K562 (cell line): ENCODE measurements around the gene RNF41. TPM values are rescaled to one million over a fixed set of nuclear protein-coding genes. Genes with fewer than 3 reads are reported as not detected.
A peak's percentile ranks its signal among the peaks of the same experiment; 100 is the strongest.

Experiments used
- ATAC-seq: fragments of 200-7000 bp; cut with Tn5 transposase; 3 replicates; pipeline ENCODE4 v1.9.1; 2020; ENCODE audit warnings: moderate library complexity
- BruUV-seq: library from RNA; stranded (reverse); fragments of 400-500 nt; replicated peaks from 2 replicates; lab custom pipeline; 2021; lab: Mats Ljungman, UMichigan
- CTCF ChIA-PET: fragments of 300-600 bp; formaldehyde crosslinking; extraction: SDS; loops from one replicate; lab custom pipeline; 2021; ENCODE audit warnings: low intra/inter-chr PET ratio; lab: Yijun Ruan, JAX
- POLR2A ChIA-PET: fragments of 300-600, 350-650 bp; sonication (Branson Sonifier 250); formaldehyde crosslinking; extraction: SDS; loops from one replicate; lab custom pipeline; 2021; ENCODE audit warnings: antibody characterized with exemption, inconsistent platforms; lab: Yijun Ruan, JAX
- DNase-seq, 4 experiments: peaks; one replicate each; pipeline versions ENCODE4 v3.0.0 to v3.0.0-alpha.2; 2011 to 2018; ENCODE audit warnings: low spot score in 3 of 4, mixed read lengths in 3 of 4; ENCODE audit errors: extremely low read depth in 1 of 4
- FAIRE-seq: peaks from 2 replicates; lab custom pipeline; 2011; peaks lifted over from hg19 to GRCh38; lab: Jason Lieb, UNC
- H2AFZ ChIP-seq: 2 replicates; pipeline ENCODE4 v1.6.0; 2011; ENCODE audit warnings: low read depth, low read length, control low read depth, inconsistent platforms
- H3K27ac ChIP-seq: fragments of 200-600 bp; 3 replicates; pipeline ENCODE4 v1.8.0; 2011; ENCODE audit warnings: low read depth, mild to moderate bottlenecking, control low read depth, inconsistent platforms, low read length, moderate library complexity, mixed read lengths; ENCODE audit errors: extremely low read depth
- H3K27me3 ChIP-seq, 2 experiments: fragments of 300-600 bp in 1 of 2; 2 replicates in 1 of 2; 3 replicates in 1 of 2; pipeline versions ENCODE4 v1.6.0 to v1.8.0; 2011; ENCODE audit warnings: inconsistent platforms in 2 of 2, low read length in 2 of 2, mild to moderate bottlenecking in 1 of 2, mixed read lengths in 1 of 2, moderate library complexity in 1 of 2; ENCODE audit not compliant: control insufficient read depth in 2 of 2, insufficient read depth in 2 of 2
- H3K36me3 ChIP-seq: fragments of 300-600 bp; 3 replicates; pipeline ENCODE4 v1.8.0; 2011; ENCODE audit warnings: mild to moderate bottlenecking, low read length, inconsistent platforms; ENCODE audit not compliant: control insufficient read depth, insufficient read depth
- H3K4me1 ChIP-seq, 2 experiments: fragments of 200-600 bp in 1 of 2; replicated peaks in 1 of 2; 2 replicates in 1 of 2; 3 replicates in 1 of 2; pipeline versions ENCODE4 v1.5.1 to v1.8.0; 2011; ENCODE audit warnings: inconsistent platforms in 2 of 2, low read length in 2 of 2, mild to moderate bottlenecking in 1 of 2, mixed read lengths in 1 of 2, moderate library complexity in 1 of 2; ENCODE audit not compliant: control insufficient read depth in 2 of 2, insufficient read depth in 2 of 2
- H3K4me2 ChIP-seq: 2 replicates; pipeline ENCODE4 v1.6.1; 2011; ENCODE audit warnings: low read length, control low read depth, inconsistent platforms, mixed read lengths; ENCODE audit not compliant: insufficient read depth
- H3K4me3 ChIP-seq: fragments of 200-600 bp; sonication (generic), shearing (Covaris generic); 2 replicates; pipeline ENCODE4 v1.5.1; 2016; ENCODE audit warnings: control low read depth, inconsistent platforms
- H3K79me2 ChIP-seq: fragments of 200-600 bp; 3 replicates; pipeline ENCODE4 v1.8.0; 2011; ENCODE audit warnings: low read length, inconsistent platforms; ENCODE audit not compliant: control insufficient read depth, insufficient read depth
- H3K9ac ChIP-seq, 2 experiments: 2 replicates each; pipeline versions ENCODE4 v1.6.0 to v1.6.1; 2011; ENCODE audit warnings: low read depth in 2 of 2, low read length in 2 of 2, control low read depth in 1 of 2, inconsistent platforms in 1 of 2, mild to moderate bottlenecking in 1 of 2, mixed read lengths in 1 of 2; ENCODE audit not compliant: insufficient read depth in 1 of 2
- H3K9me1 ChIP-seq: one replicate; pipeline ENCODE4 v1.6.0; 2011; ENCODE audit warnings: inconsistent platforms, mild to moderate bottlenecking, low read length, moderate library complexity; ENCODE audit not compliant: control insufficient read depth, insufficient read depth
- H3K9me3 ChIP-seq: replicated peaks from 2 replicates; pipeline ENCODE4 v1.5.1; 2011; ENCODE audit warnings: low read depth, low read length, inconsistent platforms; ENCODE audit not compliant: control insufficient read depth, insufficient read depth
- H4K20me1 ChIP-seq: replicated peaks from 2 replicates; pipeline ENCODE4 v1.6.1; 2011; ENCODE audit warnings: low read length, inconsistent platforms, mixed read lengths; ENCODE audit not compliant: control insufficient read depth, insufficient read depth
- CBFB ChIP-seq: sonication (generic); formaldehyde crosslinking; IDR thresholded peaks from 2 replicates; pipeline ENCODE4 v1.4.0; 2020; ENCODE audit warnings: mild to moderate bottlenecking, missing genetic modification reagents
- CHD1 ChIP-seq: fragments of 200-600 bp; sonication (generic); IDR thresholded peaks from one replicate; pipeline ENCODE4 v1.6.1; 2012; ENCODE audit warnings: mild to moderate bottlenecking, moderate library complexity, low read length, inconsistent platforms
- DIDO1 ChIP-seq: fragments of 450-650 bp; IDR thresholded peaks from 2 replicates; pipeline ENCODE4 v1.6.1; 2016; ENCODE audit warnings: low read depth, missing biosample characterization, missing genetic modification characterization
- GTF2F1 ChIP-seq: IDR thresholded peaks from 2 replicates; pipeline ENCODE4 v1.6.1; 2011; ENCODE audit warnings: low read depth, low read length, improper control_type of control experiment
- MYNN ChIP-seq, 2 experiments: sonication (generic); formaldehyde crosslinking in 1 of 2; IDR thresholded peaks; 2 replicates each; pipeline versions ENCODE4 v1.5.0 to v1.6.1; 2016 to 2020; ENCODE audit warnings: antibody characterized with exemption in 1 of 2, missing genetic modification reagents in 1 of 2
- NFRKB ChIP-seq: fragments of 450-650 bp; IDR thresholded peaks from 2 replicates; pipeline ENCODE4 v1.6.1; 2016; ENCODE audit warnings: low read depth
- NR2C2 ChIP-seq, 2 experiments: fragments of 200-800 bp in 1 of 2; sonication (Bioruptor generic) in 1 of 2; sonication (generic) in 1 of 2; formaldehyde crosslinking in 1 of 2; IDR thresholded peaks; 2 replicates each; pipeline versions ENCODE4 v1.6.1 to v1.8.0; 2016 to 2022; ENCODE audit warnings: mild to moderate bottlenecking in 1 of 2, missing compliant biosample characterization in 1 of 2, missing genetic modification characterization in 1 of 2, missing genetic modification reagents in 1 of 2
- PHB2 ChIP-seq: fragments of 450-650 bp; IDR thresholded peaks from 2 replicates; pipeline ENCODE4 v1.6.1; 2017; ENCODE audit warnings: low read depth
- RBM39 ChIP-seq: fragments of 200-400 bp; formaldehyde crosslinking; optimal IDR thresholded peaks from 2 replicates; pipeline ENCODE3; 2018; ENCODE audit warnings: low read depth, low read length
- SPI1 ChIP-seq: IDR thresholded peaks from 2 replicates; pipeline ENCODE4 v1.6.1; 2011; ENCODE audit warnings: low read depth, low read length, control low read depth, borderline replicate concordance
- WGBS: fragments of 100-300 bp; shearing (Covaris generic); methylation state at CpG from one replicate; pipeline ENCODE4 v1.1.6; 2016; ENCODE audit warnings: low coverage, mixed read lengths; ENCODE audit not compliant: insufficient coverage; ENCODE audit errors: missing lambda C conversion rate; 5-methylcytosine and 5-hydroxymethylcytosine counted together
- in situ Hi-C: fragments of 300-500 bp; cut with MboI; formaldehyde crosslinking; loops from 4 replicates; pipeline ENCODE4 v1.15.0; 2018; ENCODE audit warnings: inconsistent platforms, mixed read lengths
- intact Hi-C: fragments of 100-400 bp; cut with micrococcal nuclease; formaldehyde crosslinking; loops from 2 replicates; pipeline ENCODE4 v1.14.2; 2022
- polyA plus RNA-seq, 8 experiments: library from polyadenylated mRNA; depleted of rRNA in 4 of 8; stranded (reverse) in 5 of 8; unstranded in 3 of 8; fragments of >200 nt; fragmentation: Nextera tagmentation in 2 of 8; fragmentation: Illumina TruSeq in 1 of 8; extraction: Ambion mirVana in 2 of 8; extraction: Trizol in 1 of 8; gene quantifications; 2 replicates each; pipeline versions ENCODE4 v1.2.1 to v1.2.3, GENCODE V29; 2011 to 2014; ENCODE audit warnings: inconsistent platforms in 1 of 8, missing spikeins in 1 of 8
- total RNA-seq, 7 experiments: library from RNA; depleted of rRNA in 6 of 7; stranded (reverse); fragments of >200 nt in 6 of 7; fragmentation: Illumina TruSeq in 2 of 7; extraction: Trizol in 2 of 7; gene quantifications; 2 replicates each; pipeline versions ENCODE4 v1.2.1 to v1.2.3, GENCODE V29; 2011 to 2021; ENCODE audit warnings: low replicate concordance in 1 of 7
- TF ChIP-seq, protein P1 (sequence below): fragments of 450-650 bp; IDR thresholded peaks from 2 replicates; pipeline ENCODE4 v1.6.1; 2014; ENCODE audit warnings: low read depth, mild to moderate bottlenecking, moderate library complexity, borderline replicate concordance
- TF ChIP-seq, protein P2 (sequence below): fragments of 250-450 bp; sonication (Bioruptor Pico); IDR thresholded peaks from 2 replicates; pipeline ENCODE4 v1.8.0; 2022; ENCODE audit warnings: moderate library complexity, mild to moderate bottlenecking, inconsistent platforms
- TF ChIP-seq, protein P3 (sequence below): sonication (generic); formaldehyde crosslinking; IDR thresholded peaks from 2 replicates; pipeline ENCODE4 v1.8.1; 2023; ENCODE audit warnings: mild to moderate bottlenecking, missing genetic modification reagents, moderate library complexity
- TF ChIP-seq, protein P4 (sequence below): fragments of 450-650 bp; formaldehyde crosslinking; IDR thresholded peaks from 2 replicates; pipeline ENCODE4 v1.4.0; 2022; ENCODE audit warnings: missing genetic modification characterization

RNF41 gene
- total and polyA plus RNA-seq, 9 of the 15 experiments (the other 6 are each of a cell fraction or from before 2014, with no cell fraction given): 28.2 to 46.8 (median 33.8) TPM

DNA sequence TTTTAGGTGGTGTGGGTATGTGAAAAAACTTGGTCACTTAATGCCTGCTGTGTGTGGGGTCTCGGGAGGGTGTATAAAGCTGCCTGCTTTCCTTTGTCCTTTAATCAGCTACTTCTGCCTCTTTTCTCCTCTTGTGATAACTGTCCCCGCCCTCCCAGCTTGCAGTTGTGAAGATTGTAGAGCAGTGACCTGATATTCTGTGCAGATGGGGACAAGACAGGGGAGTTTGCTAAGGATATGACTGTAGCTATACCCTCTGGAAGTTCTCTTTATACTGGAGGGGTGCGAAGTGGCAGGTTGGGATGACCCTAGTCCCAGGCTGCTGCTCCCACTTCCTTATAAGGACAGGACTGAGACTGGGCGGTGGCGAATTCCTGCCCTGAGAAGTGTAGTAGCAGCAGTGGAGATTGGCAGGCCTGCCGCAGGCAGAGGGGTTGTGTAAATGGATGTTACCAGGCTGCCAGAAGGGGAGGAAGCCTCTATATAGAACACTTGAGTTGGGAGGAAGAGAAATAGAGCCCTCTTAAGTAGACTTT, 62.7 kb downstream of the RNF41 start:
- Histone ChIP-seq H3K79me2 (peaks cover 40% of the 10 kb centered on the region), H3K4me3 (peak overlapping the region; percentile 90), H3K9ac (peak overlapping the region; percentile 93 to 98), H3K4me1 (peaks cover 33 to 46% of the 10 kb centered on the region in 2 experiments; a peak in 4 of 5 replicates), H2AFZ (no peak overlapping the region), H4K20me1 (peaks cover 34% of the 10 kb centered on the region; the same call in 1 of the 2 replicates), H3K9me1 (peaks cover 3% of the 10 kb centered on the region), H3K27ac (peak overlapping the region; percentile 98), H3K4me2 (peak overlapping the region; percentile 80), H3K27me3 (no peaks in the 10 kb centered on the region), H3K36me3 (peaks cover 64% of the 10 kb centered on the region), H3K9me3 (no peaks in the 10 kb centered on the region)
- FAIRE-seq (peak; percentile 70), ATAC-seq (peak; percentile 23), DNase-seq (peak in 2 of 4 experiments; percentile 47 to 73)
- 1% methylated on average over 6 of the region's 6 CpGs for WGBS
- ChIA-PET POLR2A (interaction anchor here (0.6 to 8.9 kb wide), 17 partner anchors 8 to 162 kb away, joined by 3 to 124 read pairs (median 6); partner anchors contain the start of genes ERBB3, ESYT1, RNF41 and RPL41), CTCF (interaction anchor here (0.7 to 2.6 kb wide), 2 partner anchors 33 to 43 kb away, joined by 3 to 7 read pairs; no protein-coding TSS in a partner anchor)
- intact Hi-C loops (loop anchor here (1.0 to 5.0 kb wide), 2 partner anchors 32 to 42 kb away; partner anchors contain the start of genes RPL41 and ZC3H10), in situ Hi-C loops (no loop called here)
- no TSS peak for BruUV-seq
- TF ChIP-seq, protein P1, sequence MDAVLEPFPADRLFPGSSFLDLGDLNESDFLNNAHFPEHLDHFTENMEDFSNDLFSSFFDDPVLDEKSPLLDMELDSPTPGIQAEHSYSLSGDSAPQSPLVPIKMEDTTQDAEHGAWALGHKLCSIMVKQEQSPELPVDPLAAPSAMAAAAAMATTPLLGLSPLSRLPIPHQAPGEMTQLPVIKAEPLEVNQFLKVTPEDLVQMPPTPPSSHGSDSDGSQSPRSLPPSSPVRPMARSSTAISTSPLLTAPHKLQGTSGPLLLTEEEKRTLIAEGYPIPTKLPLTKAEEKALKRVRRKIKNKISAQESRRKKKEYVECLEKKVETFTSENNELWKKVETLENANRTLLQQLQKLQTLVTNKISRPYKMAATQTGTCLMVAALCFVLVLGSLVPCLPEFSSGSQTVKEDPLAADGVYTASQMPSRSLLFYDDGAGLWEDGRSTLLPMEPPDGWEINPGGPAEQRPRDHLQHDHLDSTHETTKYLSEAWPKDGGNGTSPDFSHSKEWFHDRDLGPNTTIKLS: no peak
- TF ChIP-seq, protein P2, sequence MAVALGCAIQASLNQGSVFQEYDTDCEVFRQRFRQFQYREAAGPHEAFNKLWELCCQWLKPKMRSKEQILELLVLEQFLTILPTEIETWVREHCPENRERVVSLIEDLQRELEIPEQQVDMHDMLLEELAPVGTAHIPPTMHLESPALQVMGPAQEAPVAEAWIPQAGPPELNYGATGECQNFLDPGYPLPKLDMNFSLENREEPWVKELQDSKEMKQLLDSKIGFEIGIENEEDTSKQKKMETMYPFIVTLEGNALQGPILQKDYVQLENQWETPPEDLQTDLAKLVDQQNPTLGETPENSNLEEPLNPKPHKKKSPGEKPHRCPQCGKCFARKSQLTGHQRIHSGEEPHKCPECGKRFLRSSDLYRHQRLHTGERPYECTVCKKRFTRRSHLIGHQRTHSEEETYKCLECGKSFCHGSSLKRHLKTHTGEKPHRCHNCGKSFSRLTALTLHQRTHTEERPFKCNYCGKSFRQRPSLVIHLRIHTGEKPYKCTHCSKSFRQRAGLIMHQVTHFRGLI (CRISPR knock-in tag): no peak
- peak; percentile 41; the same call in 1 of the 2 replicates for TF ChIP-seq MYNN (IDR thresholded peaks at IDR 0.05)
- no peak for TF ChIP-seq MYNN (CRISPR knock-in tag; IDR thresholded peaks at IDR 0.05)
- no peak for TF ChIP-seq DIDO1 (tag)
- TF ChIP-seq SPI1: peak; percentile 43; the same call in 1 of the 2 replicates
- TF ChIP-seq CHD1: peak; percentile 6
- TF ChIP-seq NFRKB: no peak
- TF ChIP-seq RBM39: no peak
- no peak for TF ChIP-seq NR2C2 (CRISPR knock-in tag; IDR thresholded peaks at IDR 0.05)
- TF ChIP-seq NR2C2 (tag; IDR thresholded peaks at IDR 0.05): peak; percentile 13; the same call in 1 of the 2 replicates
- TF ChIP-seq CBFB (CRISPR knock-in tag): no peak
- no peak for TF ChIP-seq GTF2F1
- TF ChIP-seq PHB2: 0 out of 2 replicates have a peak, but pooled peaks have one; percentile 3
- TF ChIP-seq, protein P3, sequence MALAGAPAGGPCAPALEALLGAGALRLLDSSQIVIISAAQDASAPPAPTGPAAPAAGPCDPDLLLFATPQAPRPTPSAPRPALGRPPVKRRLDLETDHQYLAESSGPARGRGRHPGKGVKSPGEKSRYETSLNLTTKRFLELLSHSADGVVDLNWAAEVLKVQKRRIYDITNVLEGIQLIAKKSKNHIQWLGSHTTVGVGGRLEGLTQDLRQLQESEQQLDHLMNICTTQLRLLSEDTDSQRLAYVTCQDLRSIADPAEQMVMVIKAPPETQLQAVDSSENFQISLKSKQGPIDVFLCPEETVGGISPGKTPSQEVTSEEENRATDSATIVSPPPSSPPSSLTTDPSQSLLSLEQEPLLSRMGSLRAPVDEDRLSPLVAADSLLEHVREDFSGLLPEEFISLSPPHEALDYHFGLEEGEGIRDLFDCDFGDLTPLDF (CRISPR knock-in tag): 0 out of 2 replicates have a peak, but pooled peaks have one; percentile 1
- TF ChIP-seq, protein P4, sequence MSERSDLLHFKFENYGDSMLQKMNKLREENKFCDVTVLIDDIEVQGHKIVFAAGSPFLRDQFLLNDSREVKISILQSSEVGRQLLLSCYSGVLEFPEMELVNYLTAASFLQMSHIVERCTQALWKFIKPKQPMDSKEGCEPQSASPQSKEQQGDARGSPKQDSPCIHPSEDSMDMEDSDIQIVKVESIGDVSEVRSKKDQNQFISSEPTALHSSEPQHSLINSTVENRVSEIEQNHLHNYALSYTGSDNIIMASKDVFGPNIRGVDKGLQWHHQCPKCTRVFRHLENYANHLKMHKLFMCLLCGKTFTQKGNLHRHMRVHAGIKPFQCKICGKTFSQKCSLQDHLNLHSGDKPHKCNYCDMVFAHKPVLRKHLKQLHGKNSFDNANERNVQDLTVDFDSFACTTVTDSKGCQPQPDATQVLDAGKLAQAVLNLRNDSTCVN (CRISPR knock-in tag): no peak
